ENCODE results near the gene XRCC6.
A peak's percentile ranks its signal among the peaks of the same experiment; 100 is the strongest.
"Not testable (repeated sequence)": the region's sequence is repeated elsewhere in the genome, so short reads cannot be mapped to it uniquely, and the experiment has no call there.

The XRCC6 gene

DNA sequence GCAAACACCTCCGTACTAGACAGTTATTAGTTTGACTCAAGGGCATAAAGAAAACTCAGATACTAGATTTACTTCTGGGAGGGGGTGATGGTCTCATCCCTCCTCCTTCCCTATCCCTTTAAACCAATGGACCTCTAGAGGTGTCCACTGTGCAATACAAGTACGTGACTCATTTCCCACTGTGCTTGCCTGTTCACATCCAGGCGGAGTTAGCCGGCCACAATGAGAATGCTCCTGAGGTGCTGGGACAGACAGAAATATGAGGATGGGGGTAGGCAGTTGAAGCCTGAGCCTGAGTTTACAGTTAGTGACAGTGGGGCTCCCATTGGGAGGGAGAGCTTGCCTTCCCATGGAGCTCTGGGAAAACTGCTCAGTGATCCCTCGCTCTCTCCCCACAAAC is 23.0 kb upstream of the XRCC6 start:
- DNase-seq (ENCODE audit: low read depth in 2 of 3, low spot score in 1 of 3), result no peak

DNA sequence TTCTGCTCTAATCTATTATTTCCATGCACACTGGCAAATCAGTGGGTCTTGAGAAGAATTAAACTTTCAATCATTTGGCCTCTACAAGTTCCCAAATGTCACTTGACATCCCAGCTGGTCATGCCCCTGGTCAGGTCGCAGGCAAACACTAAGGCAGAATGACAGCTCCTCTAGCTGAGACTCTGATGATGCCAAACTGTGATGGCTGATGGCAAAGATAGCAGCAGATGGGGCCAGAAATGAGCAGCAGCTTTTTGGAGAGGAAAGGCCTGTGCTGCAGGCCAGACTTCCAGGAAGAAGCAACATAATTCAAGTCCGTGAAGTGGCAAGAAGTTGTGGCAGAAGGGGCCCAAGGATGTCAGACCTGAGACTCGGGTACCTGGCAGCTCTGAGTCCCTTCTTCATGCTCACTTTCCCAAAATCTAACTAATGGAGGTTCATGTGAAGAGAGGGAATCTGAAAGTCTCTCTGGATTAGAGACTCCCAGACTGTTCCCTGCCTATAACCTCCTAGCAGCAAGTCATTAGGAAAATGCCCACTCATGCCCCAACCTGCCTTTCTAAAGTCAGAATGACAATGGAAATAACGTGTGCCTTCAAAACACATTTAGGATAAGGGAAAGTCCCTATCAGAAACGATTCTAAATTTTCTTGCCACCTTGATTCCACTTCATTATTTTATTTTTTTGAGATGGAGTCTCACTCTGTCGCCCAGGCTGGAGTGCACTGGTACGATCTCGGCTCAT is 22.0 kb upstream of the XRCC6 start:
- no peak for DNase-seq (ENCODE audit: low read depth in 2 of 3, low spot score in 1 of 3)

DNA sequence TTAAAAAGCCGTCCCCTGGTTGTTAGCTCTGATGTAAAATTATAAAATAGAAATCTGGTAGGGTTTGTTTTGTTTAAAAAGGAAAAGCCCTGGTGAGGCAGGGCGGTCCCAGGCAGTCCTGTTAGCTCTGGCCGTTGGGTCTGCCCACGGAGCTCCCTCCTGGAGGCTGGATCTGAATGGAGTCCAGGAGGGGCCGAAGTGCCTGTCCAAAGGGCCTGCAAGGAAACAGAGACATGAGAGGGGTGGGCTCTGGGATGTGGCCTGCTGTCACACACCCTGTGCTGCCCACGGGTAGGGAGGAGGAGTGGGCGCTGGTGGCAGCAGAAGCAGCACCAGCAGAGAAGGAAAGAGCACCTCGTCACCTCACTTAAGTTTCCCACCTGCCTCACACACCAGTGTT is 20.1 kb upstream of the XRCC6 start:
- no peak for DNase-seq (ENCODE audit: low read depth in 2 of 3, low spot score in 1 of 3)

DNA sequence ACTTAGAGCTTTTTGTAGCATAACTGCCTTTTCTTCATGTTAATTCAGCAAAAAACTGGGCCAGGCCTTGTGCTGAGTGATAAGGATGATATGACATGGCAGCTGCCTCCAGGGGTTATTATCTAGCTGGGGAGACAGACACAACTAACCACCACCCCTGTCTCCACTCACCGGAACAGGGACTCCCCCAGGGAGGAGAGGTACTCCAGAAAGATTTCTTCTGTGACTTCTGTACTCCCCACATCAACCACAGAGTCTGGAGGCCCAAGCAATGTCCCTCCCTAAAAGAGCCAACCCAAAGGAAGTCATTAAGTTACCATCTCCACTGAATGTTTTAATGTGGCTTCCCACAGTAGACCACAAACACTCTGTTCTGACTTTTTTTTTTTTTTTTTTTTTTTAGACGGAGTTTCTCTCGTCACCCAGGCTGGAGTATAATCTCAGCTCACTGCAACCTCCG is 17.2 kb upstream of the XRCC6 start:
- DNase-seq (ENCODE audit: low read depth in 2 of 3, low spot score in 1 of 3), result peak; percentile 47 to 61 (median 61)

DNA sequence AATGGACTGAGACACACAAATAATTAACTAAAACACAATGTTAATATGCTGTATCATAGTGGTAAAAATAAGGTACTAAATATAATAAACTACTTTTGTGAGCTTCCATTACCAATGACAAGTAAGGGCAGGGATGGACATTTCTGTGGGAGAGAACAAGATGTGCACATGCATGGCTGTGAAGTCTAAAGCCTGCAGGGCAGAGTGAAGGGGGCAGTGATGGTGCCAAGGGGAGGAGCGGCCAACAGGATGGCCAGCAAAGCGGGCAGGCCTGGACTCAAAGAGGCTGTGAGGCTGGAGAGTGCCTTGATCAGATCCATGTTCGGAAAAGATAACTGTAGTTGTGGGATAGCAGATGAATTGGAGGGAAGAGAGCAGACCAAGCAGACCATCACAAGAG is 12.7 kb upstream of the XRCC6 start:
- no peak for DNase-seq (ENCODE audit: low read depth in 2 of 3, low spot score in 1 of 3)

DNA sequence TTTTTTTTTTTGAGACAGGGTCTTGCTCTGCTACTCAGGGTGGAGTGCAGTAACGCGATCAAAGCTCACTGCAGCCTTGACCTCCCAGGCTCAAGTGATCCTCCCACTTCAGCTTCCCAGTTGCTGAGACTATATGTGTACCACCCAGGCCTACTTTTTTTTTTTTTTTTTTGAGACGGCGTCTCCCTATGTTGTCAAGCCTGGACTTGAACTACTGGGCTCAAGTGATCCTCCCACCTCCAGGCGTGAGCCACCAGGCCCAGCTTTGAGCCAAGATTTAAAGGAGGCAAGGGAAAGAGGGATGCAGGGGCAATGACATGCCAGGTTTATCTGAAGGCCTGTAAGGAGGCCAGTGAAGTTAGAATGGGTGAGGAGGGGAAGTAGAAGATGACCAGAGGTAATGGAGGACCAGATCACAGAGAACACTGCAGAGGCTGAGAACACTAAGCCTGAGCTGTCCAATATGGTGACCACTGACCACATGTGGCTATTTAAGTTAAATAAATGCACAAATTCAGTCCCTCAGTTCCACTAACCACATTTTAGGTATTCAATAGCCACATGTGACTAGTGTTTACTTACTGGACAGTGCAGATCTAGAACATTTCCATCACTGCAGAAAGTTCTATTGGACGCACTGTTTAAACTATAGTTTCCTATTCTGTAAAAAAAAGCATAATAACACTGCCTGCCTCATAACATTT is 8.3 kb upstream of the XRCC6 start:
- DNase-seq (ENCODE audit: low read depth in 2 of 3, low spot score in 1 of 3), result no peak

DNA sequence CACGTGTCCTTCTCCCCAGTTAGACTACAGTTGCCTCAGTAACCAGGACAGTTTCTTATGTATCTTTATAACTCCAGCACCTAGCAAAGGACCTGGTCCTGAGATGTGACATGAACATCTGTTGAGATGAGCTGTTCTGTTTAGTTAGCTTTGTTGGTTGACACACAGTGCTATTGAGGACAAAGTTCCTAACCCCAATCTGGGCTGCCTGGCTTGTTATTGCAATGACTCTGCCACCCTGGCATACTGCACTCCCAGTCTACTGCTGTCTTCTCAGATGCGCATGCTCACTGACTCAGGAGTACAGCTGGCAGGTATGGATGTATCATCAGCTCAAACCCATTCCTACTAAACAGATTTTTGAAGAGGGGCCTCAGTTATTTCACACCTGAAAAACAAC is 7.6 kb upstream of the XRCC6 start:
- DNase-seq (ENCODE audit: low read depth in 2 of 3, low spot score in 1 of 3), result no peak

DNA sequence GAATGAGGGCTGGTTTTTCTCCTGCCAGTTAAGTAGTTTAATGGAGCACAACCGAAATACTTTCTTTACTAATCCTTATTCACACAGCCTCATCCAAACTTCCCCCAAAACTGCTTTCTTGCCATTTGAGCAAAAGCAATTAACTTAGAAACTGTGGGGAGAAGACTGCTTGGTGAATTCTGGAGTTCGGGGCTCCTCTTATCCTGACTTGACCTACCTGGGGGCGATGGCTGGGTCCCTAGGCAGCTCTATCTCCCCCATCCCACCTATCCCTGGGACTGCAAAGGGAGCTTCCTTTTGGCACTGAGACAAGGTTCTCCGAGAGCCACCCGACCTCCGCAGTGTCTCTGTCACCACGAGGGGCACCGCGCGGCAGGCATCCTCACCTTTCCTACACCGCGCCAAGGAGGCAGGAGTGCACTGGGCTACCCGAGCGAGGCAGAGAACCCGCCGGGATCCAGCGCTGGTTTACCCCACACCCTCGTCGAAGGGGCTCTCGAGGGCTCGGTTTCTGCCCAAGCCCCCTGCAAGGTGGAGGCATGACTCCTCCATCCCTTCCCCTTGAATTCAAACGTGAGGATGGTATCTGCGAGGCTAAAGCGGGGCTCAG is 1.0 kb upstream of the XRCC6 start:
- DNase-seq (ENCODE audit: low read depth in 2 of 3, low spot score in 1 of 3), result peak; percentile 27 to 33 (median 32)

DNA sequence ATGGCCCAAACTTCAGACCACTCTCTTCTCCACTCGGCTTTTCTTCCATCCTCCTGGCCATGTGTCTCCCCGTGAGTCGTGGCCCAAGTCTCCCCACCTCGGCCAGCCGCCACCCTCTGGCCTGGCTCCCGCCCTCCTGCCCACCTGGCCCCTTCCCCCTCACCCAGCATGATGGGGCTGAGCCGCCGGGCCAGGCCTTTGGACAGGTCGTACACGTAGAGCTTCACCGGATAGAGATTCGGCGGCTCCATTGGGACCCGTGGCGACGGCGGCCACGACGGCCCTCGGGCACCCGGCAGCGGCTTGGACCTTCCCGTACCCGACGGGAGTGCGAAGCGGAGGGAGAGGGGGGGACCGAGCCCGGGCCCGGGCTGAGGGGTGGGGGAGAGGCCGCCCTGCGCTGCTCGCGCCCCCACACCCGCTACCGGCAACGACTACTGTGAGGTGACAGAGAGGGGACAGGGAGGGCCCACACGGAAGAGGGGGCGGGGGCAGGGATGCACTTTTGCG is 451 bp upstream of the XRCC6 start, which contains the start of gene DESI1:
Gene DESI1 (minus strand): TSS at position 455 of the 510 bp plus-strand sequence. CDS start 204 bp downstream, at position 251.
- DNase-seq (ENCODE audit: low read depth in 2 of 3, low spot score in 1 of 3), result peak in 1 of 3 donors; percentile 19

DNA sequence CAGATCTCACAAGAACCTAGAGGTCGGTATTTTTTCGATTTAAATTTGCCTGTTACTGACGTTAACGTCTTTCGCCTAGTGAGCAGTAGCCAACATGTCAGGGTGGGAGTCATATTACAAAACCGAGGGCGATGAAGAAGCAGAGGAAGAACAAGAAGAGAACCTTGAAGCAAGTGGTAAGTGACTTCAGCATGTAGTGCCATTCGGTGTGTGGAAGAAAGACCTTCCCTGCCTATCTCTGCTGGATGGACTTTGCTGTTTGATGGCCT is 750 bp downstream of the XRCC6 start:
- DNase-seq (ENCODE audit: low read depth in 2 of 3, low spot score in 1 of 3), result no peak

DNA sequence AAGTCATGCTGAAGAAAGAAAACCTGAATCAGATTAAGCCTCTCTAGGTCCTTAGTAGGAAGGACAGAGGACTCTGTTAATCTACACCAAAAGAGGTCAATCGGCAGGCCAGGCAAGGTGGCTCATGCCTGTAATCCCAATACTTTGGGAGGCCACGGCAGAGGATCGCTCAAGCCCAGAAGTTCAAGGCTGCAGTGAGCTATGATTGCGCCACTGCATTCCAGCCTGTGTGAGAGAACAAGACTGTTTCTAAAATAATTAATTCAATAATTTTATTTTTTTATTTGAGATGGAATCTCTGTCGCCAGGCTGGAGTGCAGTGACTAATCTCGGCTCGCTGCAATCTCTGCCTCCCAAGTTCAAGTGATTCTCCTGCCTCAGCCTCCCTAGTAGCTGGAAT is 4.5 kb downstream of the XRCC6 start:
- DNase-seq (ENCODE audit: low read depth in 2 of 3, low spot score in 1 of 3), result no peak

DNA sequence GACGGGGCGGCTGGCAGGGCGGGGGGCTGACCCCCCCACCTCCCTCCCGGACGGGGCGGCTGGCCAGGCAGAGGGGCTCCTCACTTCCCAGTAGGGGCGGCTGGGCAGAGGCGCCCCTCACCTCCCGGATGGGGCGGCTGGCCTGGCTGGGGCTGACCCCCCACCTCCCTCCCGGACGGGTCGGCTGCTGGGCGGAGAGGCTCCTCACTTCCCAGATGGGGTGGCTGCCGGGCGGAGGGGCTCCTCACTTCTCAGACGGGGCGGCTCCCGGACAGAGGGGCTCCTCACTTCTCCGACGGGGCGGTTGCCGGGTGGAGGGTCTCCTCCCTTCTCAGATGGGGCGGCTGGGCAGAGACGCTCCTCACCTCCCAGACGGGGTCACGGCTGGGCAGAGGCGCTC is 10.0 kb downstream of the XRCC6 start:
- not testable (repeated sequence) for DNase-seq (ENCODE audit: low read depth in 2 of 3, low spot score in 1 of 3)

DNA sequence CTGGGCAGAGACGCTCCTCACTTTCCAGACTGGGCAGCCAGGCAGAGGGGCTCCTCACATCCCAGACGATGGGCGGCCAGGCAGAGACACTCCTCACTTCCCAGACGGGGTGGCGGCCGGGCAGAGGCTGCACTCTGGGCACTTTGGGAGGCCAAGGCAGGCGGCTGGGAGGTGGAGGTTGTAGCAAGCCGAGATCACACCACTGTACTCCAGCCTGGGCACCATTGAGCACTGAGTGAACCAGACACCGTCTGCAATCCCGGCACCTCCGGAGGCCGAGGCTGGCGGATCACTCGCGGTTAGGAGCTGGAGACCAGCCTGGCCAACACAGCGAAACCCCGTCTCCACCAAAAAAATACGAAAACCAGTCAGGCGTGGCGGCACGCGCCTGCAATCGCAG is 10.5 kb downstream of the XRCC6 start:
- DNase-seq (ENCODE audit: low read depth in 2 of 3, low spot score in 1 of 3), result not testable (repeated sequence)

DNA sequence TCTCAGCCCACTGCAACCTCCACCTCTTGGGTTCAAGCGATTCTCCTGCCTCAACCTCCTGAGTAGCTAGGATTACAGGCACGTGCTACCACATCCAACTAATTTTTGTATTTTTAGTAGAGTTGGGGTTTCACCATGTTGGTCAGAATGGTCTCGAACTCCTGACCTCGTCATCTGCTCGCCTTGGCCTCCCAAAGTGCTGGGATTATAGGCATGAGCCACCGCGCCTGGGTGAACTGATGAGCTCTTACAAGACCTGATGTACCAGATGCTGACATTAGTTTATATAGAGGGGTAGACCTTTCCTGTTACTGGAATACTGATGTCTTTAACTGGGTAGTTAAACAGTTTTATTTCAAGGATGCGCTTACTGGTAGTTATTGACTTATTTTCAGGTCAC is 13.5 kb downstream of the XRCC6 start:
- not testable (repeated sequence) for DNase-seq (ENCODE audit: low read depth in 2 of 3, low spot score in 1 of 3)

DNA sequence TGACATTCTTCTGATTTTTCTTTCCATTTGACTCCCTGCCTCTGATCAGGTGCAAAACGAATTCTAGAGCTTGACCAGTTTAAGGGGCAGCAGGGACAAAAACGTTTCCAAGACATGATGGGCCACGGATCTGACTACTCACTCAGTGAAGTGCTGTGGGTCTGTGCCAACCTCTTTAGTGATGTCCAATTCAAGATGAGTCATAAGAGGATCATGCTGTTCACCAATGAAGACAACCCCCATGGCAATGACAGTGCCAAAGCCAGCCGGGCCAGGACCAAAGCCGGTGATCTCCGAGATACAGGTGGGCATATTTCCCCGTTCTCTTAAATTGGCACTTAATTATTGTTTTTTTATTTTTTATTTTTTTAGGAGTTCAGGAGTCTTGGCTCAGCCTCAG is 15.4 kb downstream of the XRCC6 start:
- no peak for DNase-seq (ENCODE audit: low read depth in 2 of 3, low spot score in 1 of 3)

DNA sequence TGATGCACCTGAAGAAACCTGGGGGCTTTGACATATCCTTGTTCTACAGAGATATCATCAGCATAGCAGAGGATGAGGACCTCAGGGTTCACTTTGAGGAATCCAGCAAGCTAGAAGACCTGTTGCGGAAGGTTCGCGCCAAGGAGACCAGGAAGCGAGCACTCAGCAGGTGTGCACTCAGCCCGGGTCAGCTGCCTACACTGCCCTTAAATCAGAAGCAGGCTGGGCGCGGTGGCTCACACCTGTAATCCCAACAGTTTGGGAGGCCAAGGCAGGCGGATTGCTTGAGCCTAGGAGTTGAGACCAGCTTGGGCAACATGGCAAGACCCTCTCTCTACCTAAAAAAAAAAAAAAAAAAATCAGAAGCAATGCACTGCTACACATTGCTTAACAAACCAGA is 16.5 kb downstream of the XRCC6 start:
- not testable (repeated sequence) for DNase-seq (ENCODE audit: low read depth in 2 of 3, low spot score in 1 of 3)

DNA sequence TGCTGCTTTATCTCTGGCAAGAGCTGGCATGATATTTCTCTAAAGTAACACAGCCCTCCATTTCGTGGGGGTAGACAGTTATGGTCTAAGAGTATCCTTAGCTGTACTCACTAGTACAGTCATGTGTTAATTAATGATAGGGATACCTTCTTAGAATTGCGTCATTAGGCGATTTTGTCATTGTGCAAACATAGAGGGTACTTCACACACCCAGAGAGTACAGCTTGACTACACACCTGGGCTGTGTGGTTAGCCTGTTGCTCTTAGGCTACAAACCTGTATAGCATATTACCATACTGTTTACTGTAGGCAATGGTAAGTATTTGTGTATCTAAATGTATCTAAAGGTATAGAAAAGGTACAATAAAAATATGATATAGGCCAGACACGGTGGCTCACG is 17.0 kb downstream of the XRCC6 start:
- no peak for DNase-seq (ENCODE audit: low read depth in 2 of 3, low spot score in 1 of 3)

DNA sequence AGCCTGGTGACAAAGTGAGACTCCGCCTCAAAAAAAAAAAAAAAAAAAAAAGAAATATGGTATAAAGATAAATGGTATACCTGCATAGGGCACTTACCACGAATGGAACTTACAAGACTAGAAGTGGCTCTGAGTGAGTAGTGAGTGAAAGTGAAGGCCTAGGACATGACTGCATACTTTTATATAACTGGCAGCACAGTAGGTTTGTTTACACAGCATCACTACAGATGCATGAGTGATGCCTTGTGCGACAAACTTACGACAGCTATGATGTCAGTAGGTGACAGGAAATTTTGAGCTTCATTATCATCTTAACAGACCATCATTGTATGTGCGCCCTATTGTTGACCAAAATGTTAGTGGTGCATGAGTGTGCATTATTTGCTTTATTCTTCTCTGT is 17.7 kb downstream of the XRCC6 start:
- no peak for DNase-seq (ENCODE audit: low read depth in 2 of 3, low spot score in 1 of 3)

DNA sequence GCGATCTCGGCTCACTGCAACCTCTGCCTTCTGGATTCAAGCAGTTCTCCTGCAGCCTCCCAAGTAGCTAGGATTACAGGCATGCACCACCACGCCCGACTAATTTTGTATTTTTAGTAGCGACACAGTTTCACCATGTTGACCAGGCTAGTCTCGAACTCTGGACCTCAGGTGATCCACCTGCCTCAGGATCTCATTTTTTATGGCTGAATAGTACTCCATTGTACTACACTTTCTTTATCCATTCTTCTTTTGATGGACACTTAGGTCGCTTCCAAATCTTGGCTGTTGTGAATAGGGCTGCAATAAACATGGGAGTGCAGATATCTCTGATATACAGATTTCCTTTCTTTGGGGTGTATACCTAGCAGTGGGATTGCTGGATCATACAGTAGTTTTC is 20.8 kb downstream of the XRCC6 start:
- no peak for DNase-seq (ENCODE audit: low read depth in 2 of 3, low spot score in 1 of 3)

DNA sequence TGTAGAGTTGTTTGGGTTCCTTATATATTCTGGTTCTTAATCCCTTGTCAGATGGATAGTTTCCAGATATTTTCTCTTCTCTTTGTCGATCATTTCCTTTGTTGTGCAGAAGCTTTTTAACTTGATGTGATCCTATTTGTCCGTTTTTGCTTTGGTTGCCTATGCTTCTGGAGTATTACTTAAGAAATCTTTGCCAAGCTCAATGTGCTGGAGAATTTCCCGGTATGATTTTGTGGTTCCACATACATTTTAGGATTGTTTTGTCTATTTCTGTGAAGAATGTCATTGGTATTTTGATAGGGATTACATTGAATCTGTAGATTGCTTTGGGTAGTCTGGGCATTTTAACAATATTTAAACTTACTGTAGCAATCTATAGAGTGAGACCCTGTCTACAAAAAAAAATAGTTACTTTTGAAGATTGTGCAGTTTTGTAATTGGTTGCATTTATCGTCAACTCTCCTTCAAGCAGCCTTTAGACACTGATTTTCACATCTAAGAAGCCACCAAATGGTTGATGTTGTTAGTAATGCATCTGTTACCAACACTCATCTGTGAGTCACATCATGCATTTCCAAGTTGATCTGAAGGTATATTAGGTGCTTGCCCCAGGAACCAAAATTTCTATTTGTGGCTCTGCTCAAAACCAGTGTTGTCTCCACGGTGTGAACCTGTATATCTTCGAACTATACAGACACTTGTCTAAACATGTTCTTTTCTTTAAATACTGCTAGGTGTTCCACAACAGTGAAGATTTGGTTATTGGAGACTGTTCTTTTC is 21.4 kb downstream of the XRCC6 start:
- DNase-seq (ENCODE audit: low read depth in 2 of 3, low spot score in 1 of 3), result no peak

DNA sequence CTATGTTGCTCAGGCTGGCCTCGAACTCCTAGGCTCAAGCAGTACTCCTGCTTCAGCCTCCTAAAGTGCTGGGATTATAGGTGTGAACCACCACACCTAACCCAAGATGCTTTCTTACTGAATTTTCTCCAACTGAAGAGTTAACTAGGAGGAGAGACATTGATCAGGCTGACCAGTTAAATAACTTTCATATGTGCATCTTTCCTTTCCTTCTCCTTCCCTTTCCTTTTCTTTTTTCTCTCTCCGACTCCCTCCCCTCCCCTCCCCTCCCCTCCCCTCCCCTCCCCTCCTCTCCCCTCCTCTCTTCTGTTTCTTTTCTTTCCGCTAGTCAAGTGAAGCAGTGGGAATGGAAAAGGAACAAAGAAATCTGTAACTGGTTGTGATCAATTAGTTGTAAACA is 26.7 kb downstream of the XRCC6 start:
- DNase-seq (ENCODE audit: low read depth in 2 of 3, low spot score in 1 of 3), result no peak
